ENCODE measurements around the gene AP2B1. TPM values are rescaled to one million over a fixed set of nuclear protein-coding genes. Genes with fewer than 3 reads are reported as not detected.

The AP2B1 gene
- total and polyA plus RNA-seq, 7 donors: 43.2 to 86.4 (median 53.1) TPM

DNA sequence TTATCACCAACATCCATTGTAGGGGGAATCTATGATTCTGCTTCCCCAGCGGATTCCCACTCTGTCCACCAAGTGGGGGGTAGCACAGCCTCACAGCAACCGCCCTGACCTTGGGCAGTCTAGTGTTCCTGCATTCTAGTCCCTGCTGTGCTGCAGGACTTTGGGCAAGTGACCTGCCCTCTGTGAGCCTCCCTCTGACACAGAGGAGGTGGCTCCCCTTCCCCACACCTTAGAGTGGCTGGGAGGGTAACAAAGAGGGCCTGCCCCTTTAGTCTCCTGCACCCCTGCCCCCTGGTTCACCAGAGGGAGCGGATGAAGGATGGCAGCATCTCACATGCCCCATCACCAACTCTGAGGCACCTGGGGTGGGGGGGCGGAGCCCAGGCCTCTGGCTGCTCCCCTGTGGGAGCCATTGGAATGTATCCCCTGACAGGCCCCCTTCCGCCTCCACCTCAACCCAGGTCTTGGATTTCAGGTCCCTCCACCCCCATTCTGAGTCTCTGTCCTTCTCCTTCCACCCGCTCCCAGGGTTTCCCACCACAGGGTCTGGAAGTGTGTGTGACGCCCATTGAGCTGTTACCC lies 155.9 kb downstream of the AP2B1 start:
- 74 to 76% methylated on average over 7 of the region's 7 CpGs for WGBS, 2 donors
- peak; percentile 46 for DNase-seq
- TF ChIP-seq, protein P1, sequence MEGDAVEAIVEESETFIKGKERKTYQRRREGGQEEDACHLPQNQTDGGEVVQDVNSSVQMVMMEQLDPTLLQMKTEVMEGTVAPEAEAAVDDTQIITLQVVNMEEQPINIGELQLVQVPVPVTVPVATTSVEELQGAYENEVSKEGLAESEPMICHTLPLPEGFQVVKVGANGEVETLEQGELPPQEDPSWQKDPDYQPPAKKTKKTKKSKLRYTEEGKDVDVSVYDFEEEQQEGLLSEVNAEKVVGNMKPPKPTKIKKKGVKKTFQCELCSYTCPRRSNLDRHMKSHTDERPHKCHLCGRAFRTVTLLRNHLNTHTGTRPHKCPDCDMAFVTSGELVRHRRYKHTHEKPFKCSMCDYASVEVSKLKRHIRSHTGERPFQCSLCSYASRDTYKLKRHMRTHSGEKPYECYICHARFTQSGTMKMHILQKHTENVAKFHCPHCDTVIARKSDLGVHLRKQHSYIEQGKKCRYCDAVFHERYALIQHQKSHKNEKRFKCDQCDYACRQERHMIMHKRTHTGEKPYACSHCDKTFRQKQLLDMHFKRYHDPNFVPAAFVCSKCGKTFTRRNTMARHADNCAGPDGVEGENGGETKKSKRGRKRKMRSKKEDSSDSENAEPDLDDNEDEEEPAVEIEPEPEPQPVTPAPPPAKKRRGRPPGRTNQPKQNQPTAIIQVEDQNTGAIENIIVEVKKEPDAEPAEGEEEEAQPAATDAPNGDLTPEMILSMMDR (IDR thresholded peaks at IDR 0.05): no peak
- no peak for TF ChIP-seq EP300 (IDR thresholded peaks at IDR 0.05)
- no peak for TF ChIP-seq POLR2A (IDR thresholded peaks at IDR 0.05)
- no peak for TF ChIP-seq POLR2AphosphoS5 (IDR thresholded peaks at IDR 0.05)
- no peak overlapping the region for H3K27ac ChIP-seq
- peaks cover 0 to 8% (median 7%) of the 10 kb centered on the region in 4 donors for H3K4me1 ChIP-seq
- H3K9me3 ChIP-seq: no peaks in the 10 kb centered on the region
- H3K27me3 ChIP-seq: peaks cover 21 to 68% (median 36%) of the 10 kb centered on the region in 3 donors
- H3K36me3 ChIP-seq: no peaks in the 10 kb centered on the region
- H3K4me3 ChIP-seq: no peak overlapping the region
- intact Hi-C loops (cut with DNase I): loop anchor here (10.0 kb wide), 3 partner anchors 78 to 578 kb away; partner anchors contain the start of gene SLFN12L

DNA sequence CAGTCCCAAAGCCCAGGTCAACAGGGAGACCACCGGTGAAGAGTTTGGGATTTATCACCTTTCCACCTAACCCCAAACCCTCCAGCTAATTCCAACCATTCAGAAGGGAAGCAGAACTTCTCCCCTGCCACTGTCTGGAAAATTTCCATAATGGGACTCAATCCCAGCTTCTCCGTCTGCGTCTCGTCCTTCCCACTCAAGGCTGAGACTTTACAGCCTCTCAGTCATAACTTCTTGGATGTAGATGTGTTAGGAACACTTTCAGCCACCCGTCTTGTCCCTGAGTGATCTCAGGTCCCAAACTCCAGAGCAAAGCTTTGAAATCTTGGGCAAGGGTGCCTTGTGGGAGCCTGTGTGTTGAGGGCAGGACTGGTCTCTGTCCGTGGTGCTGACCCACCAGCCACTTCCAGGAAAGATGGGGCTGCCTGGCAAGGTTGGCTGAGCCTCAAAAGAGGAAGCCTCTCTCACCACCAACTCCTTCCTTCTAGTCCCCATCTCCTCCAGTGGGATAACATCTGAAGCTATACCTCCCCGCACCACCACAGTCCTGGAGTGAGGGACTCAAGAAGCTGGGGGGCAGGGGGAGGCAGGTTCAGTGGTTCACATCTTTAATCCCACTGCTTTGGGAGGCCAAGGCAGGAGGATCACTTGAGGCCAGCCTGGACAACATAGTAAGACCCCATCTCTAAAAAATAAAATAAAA lies 156.7 kb downstream of the AP2B1 start:
- Histone ChIP-seq H3K4me3 (no peak overlapping the region), H3K4me1 (peaks cover 0 to 8% (median 7%) of the 10 kb centered on the region in 4 donors), H3K27me3 (peaks cover 22 to 76% (median 44%) of the 10 kb centered on the region in 3 donors), H3K36me3 (no peaks in the 10 kb centered on the region), H3K9me3 (no peaks in the 10 kb centered on the region), H3K27ac (no peak overlapping the region)
- 53 to 55% methylated on average over 7 of the region's 7 CpGs for WGBS, 2 donors
- intact Hi-C loops (cut with DNase I): loop anchor here (10.0 kb wide), 3 partner anchors 79 to 579 kb away; partner anchors contain the start of gene SLFN12L
- TF ChIP-seq POLR2A (IDR thresholded peaks at IDR 0.05) (no peak), EP300 (IDR thresholded peaks at IDR 0.05) (no peak), POLR2AphosphoS5 (IDR thresholded peaks at IDR 0.05) (no peak)
- TF ChIP-seq, protein P1 (IDR thresholded peaks at IDR 0.05): no peak
- DNase-seq: peak; percentile 39

DNA sequence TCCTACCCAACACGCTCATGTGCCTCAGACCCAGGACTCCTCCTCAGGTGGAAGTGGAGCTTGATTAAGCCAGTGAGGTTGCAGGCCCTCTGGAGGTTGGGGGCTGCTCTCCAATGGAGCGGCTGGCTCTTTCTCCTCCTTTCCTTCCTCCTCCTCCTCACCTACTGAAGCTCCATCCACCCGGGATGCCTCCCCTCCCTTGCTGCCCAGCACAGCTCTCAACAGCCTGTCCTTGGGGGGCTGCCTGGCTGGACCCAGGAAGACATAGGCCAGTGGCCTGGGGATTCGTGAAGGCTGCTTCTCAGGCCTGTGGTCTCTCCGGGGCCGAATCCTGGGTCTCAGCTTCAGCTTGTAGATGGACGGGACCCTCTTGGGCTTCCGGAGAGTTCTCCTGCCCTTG lies 157.7 kb downstream of the AP2B1 start:
- intact Hi-C loops (cut with DNase I): loop anchor here (5.0 to 10.0 kb wide), 5 partner anchors 80 to 580 kb away; partner anchors contain the start of gene SLFN12L
- TF ChIP-seq POLR2A (IDR thresholded peaks at IDR 0.05): no peak
- Histone ChIP-seq H3K4me1 (peaks cover 0 to 11% (median 9%) of the 10 kb centered on the region in 4 donors), H3K36me3 (no peaks in the 10 kb centered on the region), H3K9me3 (no peaks in the 10 kb centered on the region), H3K27me3 (peaks cover 29 to 85% (median 55%) of the 10 kb centered on the region in 3 donors), H3K4me3 (no peak overlapping the region), H3K27ac (no peak overlapping the region)
- WGBS, 2 donors: 78 to 84% methylated on average over 8 of the region's 8 CpGs
- no peak for DNase-seq

DNA sequence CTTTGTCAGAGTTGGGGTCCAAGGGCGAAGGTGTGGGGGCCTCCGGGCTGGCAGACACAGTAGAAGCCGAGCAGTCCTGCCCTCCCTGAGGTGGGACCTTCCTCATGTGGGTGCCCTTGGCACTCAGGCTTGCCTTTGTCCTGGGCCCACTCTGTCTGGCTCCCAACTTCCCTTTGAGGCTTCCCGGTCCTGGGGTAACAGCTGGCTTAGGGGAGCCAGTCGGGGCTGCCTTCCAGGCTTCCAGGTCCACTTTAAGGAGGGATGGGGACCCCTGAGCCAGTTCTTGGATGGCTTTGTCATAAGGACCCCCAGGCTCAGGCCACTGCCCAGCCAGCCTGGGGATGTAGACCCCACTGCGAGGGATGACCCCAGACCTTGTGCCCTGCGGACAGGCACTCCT lies 158.1 kb downstream of the AP2B1 start:
- no peak for TF ChIP-seq POLR2A (IDR thresholded peaks at IDR 0.05)
- TF ChIP-seq POLR2AphosphoS5 (IDR thresholded peaks at IDR 0.05): no peak
- no peak for TF ChIP-seq EP300 (IDR thresholded peaks at IDR 0.05)
- TF ChIP-seq, protein P1 (IDR thresholded peaks at IDR 0.05): no peak
- intact Hi-C loops (cut with DNase I): loop anchor here (5.0 to 10.0 kb wide), 5 partner anchors 80 to 580 kb away; partner anchors contain the start of gene SLFN12L
- no peak for DNase-seq
- Histone ChIP-seq H3K9me3 (no peaks in the 10 kb centered on the region), H3K36me3 (no peaks in the 10 kb centered on the region), H3K4me1 (peaks cover 0 to 16% (median 13%) of the 10 kb centered on the region in 4 donors), H3K4me3 (no peak overlapping the region), H3K27me3 (peaks cover 33 to 85% (median 59%) of the 10 kb centered on the region in 3 donors), H3K27ac (no peak overlapping the region)
- WGBS, 2 donors: 88 to 91% methylated on average over 7 of the region's 7 CpGs

DNA sequence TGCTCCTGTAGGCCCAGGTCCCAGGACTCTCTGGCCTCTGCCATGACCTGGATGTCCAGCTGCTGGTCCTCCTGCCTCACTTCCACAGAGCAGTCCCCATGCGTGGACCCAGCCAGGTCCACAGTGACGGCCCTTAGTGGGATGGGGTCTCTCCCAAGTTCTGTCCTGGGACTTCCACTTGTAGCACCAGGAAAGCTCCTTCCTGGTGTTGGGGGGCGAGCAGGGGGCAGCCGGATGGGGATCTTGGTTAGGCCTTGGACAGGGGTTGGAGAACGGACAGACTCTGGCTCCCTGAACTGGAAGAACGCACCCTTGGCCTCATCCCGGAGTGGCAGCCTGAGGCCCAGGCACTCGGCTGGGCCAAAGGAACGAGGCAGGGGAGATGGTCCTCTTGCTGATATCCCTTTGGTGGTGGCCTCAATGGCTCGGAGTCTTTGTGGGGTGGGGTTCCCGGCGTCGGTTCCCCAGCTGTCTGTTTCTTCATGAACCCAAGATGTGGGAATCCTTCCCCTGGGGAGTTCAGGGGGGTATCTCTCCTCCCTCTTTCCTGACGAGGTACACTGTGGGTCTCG lies 158.7 kb downstream of the AP2B1 start:
- intact Hi-C loops (cut with DNase I): loop anchor here (5.0 to 10.0 kb wide), 5 partner anchors 81 to 581 kb away; partner anchors contain the start of gene SLFN12L
- Histone ChIP-seq H3K9me3 (no peaks in the 10 kb centered on the region), H3K27me3 (peaks cover 36 to 85% (median 62%) of the 10 kb centered on the region in 3 donors), H3K4me1 (peaks cover 0 to 19% (median 14%) of the 10 kb centered on the region in 4 donors), H3K4me3 (no peak overlapping the region), H3K36me3 (no peaks in the 10 kb centered on the region), H3K27ac (no peak overlapping the region)
- no peak for TF ChIP-seq POLR2AphosphoS5 (IDR thresholded peaks at IDR 0.05)
- TF ChIP-seq, protein P1 (IDR thresholded peaks at IDR 0.05): no peak
- no peak for TF ChIP-seq POLR2A (IDR thresholded peaks at IDR 0.05)
- no peak for TF ChIP-seq EP300 (IDR thresholded peaks at IDR 0.05)
- DNase-seq: no peak
- WGBS, 2 donors: 85 to 89% methylated on average over 15 of the region's 15 CpGs

Data from sigmoid colon (tissue), 7 donors.